ENCODE measurements around the gene SHC3.

The SHC3 gene

DNA sequence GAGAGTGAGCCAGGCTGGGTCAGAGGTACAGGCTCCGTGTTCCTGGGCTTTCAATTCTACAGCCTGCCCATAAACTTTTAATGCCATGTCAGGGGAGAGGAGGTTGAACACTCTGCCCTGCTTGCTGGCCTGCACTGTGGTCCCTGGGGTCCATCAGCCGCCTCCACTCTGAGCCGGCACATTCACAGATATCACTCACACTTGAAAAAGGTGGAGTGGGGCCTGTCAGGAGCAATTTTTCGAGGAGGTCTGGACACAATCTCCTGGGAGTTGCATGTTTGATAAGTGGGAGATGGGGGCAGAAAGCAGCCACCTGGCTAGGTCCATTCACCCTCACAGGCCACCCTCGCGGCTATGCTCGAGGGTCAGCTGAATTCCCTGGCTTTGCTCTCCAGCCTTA is 164.5 kb downstream of the SHC3 start:
- FAIRE-seq, result no peak

GRCh38 chr9:89013660-89014059 is 165.0 kb downstream of the SHC3 start:
- FAIRE-seq, result no peak

DNA sequence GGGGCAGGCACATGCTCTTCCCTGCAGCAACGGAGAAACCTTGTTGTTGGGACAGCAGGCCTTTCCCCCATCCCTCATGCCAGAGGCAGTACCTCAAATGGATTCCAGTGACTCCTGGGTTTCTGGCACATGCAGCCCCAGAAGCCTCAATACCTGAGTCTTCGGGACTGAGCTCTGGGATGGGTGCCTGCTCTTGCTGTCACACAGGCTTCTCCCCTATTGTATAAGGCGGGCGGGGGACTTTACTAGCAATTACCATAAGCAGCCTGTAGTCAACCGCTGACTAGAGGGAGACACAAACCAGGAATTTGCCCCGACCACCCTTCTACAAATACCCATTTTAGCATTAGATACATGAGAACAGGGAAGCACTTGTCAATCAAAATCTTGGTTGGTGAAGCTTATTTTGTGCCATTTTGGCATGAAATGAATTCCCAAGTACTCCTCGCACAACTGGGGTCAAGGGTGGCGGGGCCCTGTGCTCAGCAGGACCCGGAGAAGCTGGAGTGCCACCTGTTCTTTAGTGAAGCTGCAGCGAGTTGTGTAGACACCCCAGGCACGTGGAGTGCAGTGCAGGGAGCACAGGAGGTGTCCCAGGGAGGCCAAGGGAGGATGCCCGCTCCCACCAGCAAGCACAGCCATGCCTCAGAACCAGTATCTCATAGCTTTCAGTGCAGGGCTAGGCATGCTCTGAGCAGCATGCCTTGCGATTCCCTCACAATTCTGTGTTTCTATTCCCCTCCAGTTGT is 166.2 kb downstream of the SHC3 start:
- no peak for FAIRE-seq

GRCh38 chr9:89011683-89012082 is 166.9 kb downstream of the SHC3 start:
- FAIRE-seq, result no peak

DNA sequence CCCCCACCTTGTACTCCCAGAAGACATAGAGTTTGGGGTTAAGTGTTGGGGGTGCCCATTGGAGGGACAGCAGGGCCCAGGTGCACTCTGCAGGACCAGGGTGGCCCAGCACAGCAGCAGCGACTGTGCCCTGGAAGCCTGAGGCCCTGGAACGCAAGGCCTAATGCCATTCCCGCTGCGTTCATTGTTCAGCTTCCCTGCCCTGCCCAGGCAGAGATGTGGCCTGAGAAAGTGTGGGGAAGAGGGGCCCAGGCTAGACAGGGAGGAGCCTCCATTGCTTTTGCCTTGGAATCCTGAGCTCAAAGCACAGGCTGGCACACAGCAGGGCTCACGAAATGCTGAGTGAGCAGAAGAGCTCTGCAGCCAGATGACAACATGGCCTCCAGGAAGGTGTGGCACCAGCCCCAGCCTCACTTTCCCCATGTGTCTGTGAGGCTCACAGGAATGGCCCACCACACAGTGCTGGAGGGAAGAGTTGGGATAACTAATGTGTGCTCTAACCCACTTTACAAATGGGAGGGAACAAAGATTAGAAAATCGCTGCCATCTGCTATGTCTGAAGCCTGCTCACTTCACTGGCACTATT is 168.0 kb downstream of the SHC3 start:
- FAIRE-seq, result no peak

DNA sequence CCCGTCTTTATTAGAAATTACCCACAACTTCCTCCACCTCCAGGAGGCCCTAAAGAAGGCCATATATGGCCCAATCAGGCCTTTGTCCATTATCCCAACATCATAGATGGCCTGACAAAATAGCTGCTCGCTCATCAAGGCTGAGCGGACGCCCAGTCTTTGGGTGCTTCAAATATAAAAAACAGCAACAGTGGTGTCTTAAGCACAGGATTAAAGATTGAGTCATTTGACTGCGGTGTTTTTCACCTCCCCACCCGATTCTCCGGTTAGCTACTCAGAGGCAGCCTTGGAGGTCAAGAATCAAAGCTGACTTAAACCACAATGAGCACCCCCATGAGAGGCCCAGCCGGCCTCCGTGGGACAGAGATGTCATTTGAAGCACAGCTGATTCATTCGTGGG is 168.6 kb downstream of the SHC3 start:
- FAIRE-seq, result no peak

GRCh38 chr9:89009546-89009840 is 169.1 kb downstream of the SHC3 start:
- no peak for FAIRE-seq

DNA sequence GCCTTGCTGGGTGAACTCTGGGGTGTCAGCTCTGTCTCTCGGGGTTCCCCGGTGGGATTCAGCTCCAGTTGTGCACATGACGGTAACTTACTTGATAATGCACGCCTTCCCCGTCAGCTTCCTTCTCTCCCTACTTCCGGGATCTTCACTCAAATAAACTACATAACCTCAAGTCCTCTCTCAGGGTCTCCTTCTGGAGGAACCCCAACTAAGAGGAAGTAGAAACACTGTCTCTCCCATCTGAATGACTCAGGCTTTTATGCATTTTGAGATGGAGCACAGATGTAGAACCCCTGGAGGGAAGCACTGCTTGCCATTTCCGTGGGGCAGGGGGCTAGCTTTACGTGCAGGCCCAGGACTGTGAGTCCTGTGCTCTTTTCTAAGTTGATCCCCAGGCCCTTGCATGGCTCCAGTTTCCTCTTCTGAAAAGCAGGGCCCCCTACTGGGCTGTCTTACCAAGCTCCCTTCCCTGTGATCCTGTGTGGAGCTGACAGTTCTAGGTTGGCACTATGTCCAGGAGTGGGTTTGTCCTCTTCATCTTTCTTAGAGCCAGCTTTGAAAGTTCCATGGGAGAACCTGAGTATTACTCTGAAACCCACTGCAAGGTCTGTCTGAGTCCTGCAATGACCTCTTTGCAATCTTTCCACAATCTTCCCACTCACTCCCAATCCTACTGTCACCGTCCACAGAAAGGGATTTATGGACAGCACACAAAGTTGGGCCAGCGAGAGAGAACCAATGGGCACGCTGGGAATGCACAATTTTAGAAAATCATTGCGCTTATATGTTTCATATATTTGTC is 169.7 kb downstream of the SHC3 start:
- FAIRE-seq, result no peak

DNA sequence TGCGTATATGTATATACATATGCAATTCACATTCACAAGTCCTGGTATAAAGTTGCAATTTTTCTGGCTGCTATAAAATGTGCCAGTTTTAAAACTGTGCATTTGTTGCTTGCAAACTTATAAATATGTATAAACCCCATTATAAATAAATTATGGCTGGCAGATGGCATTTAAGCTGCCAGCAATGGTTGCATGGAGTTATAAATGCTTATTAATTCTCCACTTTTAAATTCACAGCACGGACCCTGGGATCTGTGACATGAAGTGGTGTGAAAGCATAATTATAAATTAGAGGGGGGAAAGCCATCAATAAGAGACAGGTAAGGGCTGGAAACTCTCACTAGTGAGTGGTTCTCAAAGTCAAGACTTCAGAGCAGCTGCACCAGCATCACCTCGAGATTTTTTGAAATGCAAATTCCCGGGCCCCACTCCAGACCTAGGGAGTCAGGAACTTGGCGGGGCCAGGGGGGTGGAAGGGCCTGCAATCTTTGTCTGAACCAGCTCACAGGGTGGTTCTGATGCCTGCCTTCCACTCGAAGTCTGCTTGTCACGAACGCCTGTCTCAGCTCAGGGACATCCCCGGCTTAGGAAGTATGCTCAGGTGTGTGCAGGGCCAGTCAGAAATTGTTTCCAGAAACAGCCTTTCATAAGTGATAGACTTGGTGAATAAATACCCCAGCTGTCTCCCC is 170.4 kb downstream of the SHC3 start:
- FAIRE-seq, result no peak

DNA sequence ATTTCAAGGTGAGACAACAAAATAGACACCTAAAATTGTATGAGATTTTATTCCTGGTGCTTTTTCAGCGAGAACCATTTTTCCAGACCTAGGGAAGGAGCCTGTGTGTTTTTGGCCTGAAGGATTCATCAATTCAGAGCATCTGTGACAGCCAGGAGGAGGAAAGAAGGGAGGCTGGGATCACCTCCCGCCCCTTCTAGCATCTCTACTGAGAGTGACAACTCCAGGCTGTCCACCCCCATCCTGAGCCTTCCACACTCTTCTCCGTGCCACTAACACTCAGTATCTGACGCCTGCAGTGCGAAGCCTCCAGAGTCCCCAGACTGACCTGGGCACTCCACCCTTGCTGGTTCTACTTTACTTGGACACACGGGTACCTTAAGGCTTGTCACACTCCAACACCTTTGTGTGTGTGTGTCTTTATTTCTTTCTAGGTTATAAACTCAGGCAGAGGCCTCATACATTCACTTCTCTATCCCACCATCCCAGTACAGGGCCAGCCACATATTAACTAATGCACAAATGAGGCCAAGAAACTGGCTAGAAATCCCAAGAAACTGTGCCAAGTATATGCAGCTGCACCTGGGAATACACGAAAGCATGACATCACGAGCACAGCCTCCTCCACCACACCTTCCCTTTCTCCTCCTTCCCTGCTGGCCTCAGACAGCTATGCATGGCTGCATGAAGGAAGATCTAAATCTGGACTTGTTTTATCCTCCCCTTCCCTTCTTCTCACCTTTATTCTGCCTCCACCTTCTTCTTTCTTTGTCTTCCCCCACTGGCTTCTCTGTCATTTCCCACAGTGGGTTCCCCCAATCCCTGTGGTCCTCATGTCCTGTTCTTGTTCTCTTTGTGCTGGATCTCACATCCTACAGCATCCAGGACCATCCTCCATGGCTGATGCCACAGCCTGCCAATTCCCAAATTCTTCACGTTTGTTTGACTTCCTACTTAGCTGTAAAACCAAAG is 171.3 kb downstream of the SHC3 start:
- no peak for FAIRE-seq

DNA sequence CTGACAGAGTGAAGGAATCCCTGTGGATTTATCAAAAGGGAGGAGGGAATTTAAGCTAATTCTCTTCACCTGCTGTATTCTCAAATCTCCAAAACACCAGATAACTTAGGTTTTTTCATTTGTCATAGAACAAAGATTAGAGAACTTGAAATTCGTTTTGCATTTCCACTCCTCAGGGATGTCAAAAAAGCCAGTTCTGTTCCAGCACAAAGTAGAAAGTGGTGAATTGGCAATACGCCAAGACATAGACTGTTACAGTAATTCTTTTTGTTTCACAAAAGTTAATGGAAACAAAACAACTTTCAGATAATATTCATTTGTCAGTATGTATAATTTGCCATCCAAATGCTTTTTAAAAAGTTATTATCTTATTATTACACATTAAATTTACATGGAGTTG is 172.4 kb downstream of the SHC3 start:
- FAIRE-seq, result no peak

DNA sequence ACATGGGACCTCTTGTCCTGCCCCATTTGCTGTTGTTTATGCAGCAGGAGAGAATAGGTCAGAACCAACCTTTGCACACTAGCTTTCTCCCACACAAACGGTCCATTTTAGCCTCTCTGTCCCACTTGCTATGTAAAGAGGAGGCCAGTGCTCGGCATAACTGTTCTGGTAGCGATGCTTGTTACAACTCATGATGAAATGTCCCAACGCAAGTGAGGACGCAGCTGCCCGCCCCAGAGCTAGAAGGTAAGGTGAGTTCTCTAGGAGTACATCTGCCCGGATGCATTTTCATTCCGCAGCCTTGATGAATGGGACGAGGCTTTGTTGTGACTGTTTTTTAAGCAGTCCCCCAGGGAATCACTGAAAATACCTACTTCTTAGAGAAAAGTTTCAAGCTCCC is 173.3 kb downstream of the SHC3 start:
- no peak for FAIRE-seq

DNA sequence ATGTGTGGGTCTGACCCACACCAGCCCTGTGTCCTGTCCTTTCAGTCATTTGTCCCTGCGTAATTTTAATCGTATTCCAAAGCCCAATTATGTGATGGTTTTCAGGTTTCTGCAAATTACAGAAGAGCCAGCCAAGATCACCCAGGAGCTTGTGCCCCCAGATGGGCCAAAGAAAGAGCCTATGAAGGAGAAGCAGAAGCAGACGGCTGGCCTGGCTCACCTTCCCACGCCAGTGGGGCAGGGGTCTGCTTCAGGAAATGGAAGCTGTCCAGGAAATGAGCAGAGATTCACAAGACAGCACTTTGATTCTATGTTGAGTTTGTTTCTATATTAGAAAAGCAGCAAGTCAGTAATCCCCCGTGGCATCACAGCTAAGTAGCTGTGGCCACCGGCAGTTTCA is 175.6 kb downstream of the SHC3 start:
- FAIRE-seq, result no peak

DNA sequence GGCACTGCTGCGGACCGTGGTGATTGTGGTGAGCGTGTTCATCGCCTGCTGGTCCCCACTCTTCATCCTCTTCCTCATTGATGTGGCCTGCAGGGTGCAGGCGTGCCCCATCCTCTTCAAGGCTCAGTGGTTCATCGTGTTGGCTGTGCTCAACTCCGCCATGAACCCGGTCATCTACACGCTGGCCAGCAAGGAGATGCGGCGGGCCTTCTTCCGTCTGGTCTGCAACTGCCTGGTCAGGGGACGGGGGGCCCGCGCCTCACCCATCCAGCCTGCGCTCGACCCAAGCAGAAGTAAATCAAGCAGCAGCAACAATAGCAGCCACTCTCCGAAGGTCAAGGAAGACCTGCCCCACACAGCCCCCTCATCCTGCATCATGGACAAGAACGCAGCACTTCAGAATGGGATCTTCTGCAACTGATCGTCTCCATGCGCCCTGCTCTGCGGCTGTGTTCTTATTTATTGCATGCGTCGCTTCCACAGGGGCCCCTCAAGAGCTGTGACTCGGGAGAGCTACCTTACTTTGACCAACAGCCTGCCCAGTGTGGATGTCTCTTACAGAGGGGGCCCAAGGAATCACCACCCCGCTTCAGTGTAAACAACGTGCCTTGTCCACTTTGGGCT is 176.6 kb downstream of the SHC3 start:
- FAIRE-seq, result no peak

- no peak for FAIRE-seq
Observed at GRCh38 chr9:89000973-89001916, 177.4 kb downstream of the SHC3 start.

DNA sequence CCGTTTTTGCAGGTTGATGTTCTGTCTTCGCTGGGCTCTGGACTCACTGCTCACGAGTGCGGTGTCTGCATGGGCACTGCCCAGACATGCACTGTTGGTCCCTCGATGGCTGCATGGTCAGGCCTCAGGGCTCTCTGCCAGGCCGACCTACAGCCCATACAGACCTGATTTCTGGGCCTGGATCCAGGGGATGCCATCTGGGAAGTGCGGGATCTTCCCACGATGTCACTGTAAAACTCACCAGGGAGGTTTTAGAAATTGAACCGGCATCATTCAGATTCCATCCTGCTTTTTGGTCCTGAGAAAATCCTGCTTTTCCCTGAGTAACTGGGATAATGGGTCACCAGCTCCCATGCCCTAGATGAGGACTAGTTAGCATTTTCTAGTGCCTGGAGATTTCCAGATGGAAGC is 178.2 kb downstream of the SHC3 start:
- FAIRE-seq, result no peak

DNA sequence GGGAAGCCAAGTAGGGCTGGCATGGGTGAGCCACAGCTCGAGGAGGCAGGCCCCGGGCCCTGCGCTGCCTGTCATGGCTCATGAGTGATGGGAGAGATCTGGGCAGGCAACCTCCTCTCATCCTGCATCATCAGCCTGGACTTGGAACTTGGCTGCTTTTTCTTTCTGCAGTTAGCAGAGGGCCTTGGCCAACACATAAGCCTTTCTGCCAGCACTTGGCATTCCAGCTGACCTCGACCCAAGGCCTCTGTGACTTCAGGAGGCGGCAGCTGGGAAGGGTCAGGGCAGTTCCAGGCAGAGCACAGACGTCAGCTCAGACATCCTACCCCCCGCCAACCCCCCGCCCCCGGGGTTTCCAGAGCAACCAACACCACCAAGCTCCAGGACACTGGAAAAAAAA is 179.7 kb downstream of the SHC3 start:
- FAIRE-seq, result no peak

GRCh38 chr9:88998503-88998902 is 180.1 kb downstream of the SHC3 start:
- FAIRE-seq, result no peak

- no peak for FAIRE-seq
Observed at GRCh38 chr9:88997646-88998045, 181.0 kb downstream of the SHC3 start.

DNA sequence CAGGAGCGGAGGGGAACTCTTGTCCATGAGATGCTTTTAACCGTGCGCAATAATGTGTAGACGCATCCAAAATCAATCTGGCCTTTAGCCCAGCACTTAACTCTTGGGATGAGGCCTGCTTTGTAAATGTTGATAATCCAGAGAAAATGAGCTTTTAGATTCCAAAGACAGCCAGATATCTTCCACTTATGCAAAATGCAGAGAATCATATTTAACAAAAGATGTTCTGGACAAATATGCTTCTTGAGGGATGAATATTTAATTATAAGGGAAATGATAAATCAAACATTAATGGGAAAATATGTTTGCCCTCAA is 181.7 kb downstream of the SHC3 start:
- FAIRE-seq, result no peak
